HG03520 (cell line): ENCODE results near the gene ZBTB46.
A peak's percentile ranks its signal among the peaks of the same experiment; 100 is the strongest.

Source experiments
- ATAC-seq: cut with Tn5 transposase; IDR thresholded peaks from one replicate; pipeline ENCODE4 v1.9.1; 2021; ENCODE audit warnings: mild to moderate bottlenecking, moderate library complexity; ENCODE audit not compliant: unreplicated experiment

ZBTB46 gene

DNA sequence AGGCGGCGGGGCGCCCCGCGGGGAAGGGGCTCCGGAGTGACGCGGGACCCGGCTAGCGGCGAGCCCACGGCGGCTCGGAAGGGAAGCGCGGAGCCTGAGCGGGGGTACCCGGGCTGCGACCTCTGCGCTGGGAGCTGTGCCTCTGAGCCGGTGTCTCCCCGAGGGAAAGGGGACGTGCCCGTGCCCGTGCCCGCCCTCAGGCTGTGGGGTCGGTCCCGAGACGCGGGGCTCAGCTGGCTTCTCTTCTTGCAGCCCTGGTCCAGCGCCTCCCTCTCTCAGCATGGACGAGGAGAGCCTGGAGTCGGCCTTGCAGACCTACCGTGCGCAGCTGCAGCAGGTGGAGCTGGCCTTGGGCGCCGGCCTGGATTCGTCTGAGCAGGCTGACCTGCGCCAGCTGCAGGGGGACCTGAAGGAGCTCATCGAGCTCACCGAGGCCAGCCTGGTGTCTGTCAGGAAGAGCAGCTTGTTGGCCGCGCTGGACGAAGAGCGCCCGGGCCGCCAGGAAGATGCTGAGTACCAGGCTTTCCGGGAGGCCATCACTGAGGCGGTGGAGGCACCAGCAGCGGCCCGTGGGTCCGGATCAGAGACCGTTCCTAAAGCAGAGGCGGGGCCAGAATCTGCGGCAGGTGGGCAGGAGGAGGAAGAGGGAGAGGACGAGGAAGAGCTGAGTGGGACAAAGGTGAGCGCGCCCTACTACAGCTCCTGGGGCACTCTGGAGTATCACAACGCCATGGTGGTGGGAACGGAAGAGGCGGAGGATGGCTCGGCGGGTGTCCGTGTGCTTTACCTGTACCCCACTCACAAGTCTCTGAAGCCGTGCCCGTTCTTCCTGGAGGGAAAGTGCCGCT is 122.5 kb downstream of the ZBTB46 start:
- ATAC-seq = no peak

DNA sequence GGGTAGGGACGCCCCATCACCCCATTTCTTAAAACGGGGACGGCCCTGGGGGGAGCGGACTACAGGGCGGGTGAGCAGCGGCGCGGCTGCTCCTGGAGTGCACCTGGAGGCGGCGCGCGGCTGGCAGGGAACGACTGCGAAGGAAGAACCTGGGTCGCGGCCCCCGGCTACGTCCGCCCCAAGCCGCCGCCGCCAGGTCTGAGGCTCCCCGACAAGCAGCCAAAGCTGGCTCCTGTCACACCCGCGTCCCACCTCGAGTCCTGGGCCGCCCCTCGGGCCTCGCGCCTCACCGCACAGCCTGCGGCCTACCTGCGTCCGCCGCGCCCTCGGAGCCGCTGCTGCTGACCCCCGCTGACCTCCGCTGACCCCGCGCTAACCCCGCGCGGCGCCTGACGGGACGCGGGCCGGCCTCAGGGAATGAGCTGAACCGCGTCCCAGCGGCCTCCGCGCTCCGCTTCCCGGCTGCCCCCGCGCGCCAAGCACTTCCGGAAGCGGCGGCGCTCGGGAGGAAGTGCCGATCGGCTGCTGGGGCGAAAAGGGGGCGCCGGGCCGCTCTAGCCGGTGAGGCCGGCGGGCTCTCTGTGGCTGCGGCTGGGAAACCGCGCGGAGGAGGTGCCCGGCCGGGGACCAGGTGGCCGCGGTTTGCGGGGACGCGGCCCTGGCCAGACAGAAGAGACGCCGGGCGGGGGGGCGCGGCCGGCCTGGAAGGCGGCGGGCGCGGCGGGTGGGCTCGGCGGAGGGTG is 123.3 kb downstream of the ZBTB46 start, which contains the start of the genes ARFRP1 and ZGPAT:
Gene ARFRP1, minus strand, starts transcription at position 419 of the 743 bp plus-strand sequence. CDS start 885 bp downstream, outside the sequence.
Gene ZGPAT, plus strand, starts transcription at position 482 of the 743 bp plus-strand sequence. CDS start 542 bp downstream, outside the sequence.
- ATAC-seq = peak; percentile 55

DNA sequence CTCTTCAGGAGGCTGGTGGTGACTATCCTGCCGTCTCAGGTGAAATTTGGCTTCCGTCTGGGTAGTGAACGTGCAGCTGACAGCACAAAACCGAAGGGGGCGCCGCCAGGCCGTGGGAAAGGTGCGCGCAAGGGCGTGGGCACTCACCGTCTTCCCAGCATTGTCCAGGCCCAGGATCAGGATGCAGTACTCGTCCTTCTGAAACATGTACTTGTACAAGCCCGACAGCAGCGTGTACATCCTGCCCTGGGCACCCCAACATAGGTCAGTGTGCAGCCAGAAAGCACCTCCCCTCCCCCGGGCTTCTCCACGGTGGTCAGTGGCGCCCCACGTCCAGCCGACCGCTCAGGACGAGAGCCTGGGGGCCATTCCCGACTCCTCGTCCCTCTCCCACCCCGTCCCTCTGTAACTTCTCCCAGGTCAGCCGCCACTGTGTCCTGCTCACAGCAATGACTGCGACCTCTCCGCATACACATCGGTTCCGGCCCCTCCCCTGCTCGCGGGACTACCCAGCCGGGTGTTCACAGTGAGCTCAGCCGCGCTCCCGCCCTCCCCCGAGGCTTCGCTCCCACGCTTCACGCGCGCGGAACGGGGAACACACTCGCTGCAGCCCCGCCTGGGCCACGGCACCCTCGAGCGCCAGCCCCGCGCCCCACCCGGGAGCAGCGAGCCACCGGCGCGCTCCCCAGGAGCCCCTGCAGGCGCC is 124.1 kb downstream of the ZBTB46 start:
- peak; percentile 5 for ATAC-seq

DNA sequence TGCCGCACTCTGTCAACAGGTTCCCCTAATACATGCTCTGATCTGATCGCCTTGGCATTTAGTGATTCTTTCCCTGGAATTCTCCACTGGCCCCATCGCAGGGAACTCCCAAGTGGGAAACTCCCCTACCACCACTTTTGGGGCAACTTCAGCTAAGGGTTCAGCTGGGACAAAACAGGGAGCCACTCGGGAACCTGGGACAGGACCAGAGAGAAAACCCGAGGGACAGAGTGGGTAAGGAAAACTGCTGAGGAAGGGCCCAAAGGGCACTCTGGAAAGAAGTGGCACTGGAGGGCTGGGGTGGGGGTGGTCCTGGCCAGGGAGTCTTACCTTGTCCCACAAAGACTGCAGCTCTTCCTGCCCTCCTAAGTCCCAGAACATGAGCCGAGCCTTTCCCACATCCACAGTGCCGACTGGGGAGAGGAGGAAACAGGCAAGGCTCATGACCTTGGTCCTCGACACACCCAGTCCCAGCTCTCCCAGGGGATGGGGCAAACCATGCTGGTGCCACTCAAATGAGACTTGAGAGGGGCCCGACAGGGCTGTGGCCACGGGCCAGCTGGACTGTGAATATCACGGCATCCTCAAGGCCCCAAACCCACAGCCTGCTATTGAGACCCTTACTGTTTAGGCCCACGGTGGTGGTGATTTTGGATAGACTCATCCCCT is 124.9 kb downstream of the ZBTB46 start:
- ATAC-seq = no peak

DNA sequence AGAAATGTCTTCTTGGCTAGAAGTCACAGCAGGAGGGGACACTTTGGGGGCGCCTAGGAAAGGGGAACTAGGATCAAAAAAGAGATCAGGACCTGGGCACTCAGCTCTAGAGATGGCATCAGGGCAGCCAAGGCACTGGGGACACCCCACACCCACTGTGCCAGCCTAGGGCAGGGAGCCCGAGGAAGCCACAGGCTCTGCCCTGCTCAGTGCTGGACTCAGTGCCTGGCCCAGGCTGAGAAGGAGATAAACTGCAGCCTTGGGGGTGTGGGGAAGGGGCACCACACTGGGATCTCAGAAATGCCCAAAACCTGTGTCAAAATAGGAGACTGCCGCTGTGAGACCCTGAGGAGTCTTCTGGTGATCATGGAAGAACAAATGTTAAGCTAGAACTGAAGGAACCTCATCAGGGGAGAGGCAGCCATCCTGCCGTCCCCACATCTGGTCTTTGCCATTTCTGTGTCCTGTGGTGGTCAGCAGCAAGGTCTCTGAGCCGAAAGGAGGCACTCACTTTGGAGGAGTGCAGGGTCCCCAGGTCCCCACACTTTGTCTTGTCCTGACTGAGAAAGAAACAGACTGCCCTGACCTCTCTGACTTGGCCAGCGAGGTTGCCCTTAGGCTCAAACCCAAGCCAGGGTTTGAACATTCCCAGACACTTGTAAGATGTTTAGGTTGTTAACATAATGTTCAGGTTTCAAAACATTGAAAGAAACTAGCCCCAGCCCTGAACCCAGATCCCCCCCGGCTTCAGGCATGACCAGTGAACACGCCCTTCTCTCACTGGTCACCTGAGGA is 125.6 kb downstream of the ZBTB46 start:
- no peak for ATAC-seq

DNA sequence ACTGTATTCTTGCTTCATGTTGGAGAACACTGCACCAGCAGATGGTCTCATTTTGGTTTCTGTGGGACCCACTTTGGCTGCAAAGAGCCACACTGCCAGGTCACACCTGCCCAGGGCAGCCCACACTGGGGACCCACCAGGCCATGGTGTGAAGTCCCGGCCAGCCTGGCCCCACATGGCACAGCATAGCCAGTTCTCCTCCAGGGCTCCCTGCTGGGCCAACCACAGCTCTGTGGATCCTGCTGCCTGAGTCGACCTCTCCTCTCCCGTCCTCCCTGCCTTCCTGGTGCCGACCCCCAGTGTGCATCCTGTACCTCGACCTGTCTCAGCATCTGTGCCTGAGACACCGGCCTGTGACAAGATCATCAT is 126.3 kb downstream of the ZBTB46 start:
- no peak for ATAC-seq

DNA sequence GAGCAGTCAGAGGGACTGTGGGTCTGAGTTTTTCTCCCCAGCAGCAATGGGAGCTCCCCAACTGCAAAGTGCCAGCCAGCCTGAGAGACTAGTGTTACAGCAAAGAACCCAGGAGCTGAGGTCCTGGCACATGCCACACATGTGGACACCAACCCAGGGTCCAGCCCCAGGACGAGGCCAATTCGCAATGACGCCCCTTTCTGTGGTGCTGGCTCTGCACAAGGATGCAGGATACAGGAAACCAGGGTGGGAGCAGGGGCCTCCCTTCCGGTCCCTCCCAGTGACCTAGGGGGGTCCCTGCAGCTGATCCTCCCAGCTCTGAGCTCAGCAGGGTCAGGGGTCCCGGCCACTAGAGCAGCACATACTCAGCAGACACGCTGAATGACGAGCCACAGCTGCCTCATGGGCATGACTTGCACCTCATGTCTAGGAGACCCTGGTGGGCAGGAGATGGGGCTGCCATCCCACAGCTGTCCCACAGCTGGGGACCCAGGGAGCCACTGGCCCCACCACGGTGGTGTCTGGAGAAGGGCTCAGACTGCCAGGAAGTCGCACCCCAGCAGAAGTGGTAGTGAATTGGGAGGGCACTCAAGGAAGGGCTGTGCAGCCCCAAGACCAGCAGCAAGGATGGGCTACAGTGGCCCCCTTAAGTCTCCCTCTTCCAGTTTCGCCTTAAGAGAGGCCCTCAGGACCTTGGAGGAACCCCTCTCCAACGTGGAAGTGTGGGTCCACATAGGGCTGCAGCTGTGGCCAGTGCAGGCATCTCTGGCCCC is 126.9 kb downstream of the ZBTB46 start:
- no peak for ATAC-seq

DNA sequence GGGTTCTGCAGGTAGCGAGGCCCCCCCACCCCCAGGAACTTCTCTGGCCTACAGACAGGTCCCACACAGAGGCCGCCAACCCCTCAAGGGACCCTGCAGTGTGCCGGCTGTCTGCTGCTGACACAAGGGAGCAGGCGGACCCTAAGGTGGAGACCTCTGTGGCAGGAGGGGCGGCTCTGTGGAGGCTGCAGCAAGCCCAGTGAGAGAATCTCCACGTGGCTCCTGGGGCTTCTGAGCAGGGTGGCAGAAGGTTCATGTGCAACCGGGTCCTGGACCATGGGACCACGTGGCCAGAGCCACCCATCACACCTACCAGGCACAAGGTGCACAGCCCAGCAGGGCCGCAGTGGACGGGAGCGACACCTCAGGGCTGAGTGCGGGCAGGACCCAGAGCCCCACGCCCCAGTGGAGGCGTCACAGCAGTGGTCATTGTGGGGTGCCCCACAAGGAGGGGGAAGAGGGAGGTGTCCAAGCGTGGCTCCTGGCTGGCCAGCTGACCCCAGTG is 127.5 kb downstream of the ZBTB46 start:
- no peak for ATAC-seq

DNA sequence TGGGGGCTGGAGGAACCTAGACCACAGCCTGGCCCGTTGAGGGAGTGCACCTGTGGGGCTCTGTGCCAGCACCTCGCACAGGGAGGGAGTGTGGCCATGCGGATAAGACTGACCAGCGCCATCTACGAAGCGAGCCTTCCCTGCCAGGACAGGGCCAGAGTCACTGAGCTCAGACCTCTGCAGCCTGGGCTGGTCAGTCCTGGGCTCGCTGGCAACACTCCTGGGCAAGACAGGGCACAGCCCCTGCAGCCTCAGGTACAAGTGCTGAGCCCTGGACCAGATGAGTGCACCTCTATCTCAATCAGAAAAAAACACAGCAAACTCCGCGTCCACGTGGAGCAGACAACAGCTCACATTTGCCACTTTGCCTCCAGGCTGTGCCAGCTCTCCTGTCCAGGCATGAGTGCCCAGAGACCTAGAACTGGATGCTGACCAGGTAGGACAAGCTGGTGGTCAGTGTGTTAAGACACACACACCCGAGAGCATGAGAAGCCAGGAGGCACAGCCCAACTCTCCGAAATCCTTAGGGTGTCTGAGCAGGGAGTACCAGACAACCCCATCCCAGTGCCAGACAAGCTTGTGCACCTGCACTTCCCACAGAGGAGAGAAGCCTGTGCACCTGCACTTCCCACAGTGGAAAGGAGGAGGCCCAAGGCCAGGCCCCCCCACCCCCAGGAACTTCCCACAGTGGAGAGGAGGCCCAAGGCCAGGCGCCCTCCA is 128.2 kb downstream of the ZBTB46 start:
- ATAC-seq = no peak

DNA sequence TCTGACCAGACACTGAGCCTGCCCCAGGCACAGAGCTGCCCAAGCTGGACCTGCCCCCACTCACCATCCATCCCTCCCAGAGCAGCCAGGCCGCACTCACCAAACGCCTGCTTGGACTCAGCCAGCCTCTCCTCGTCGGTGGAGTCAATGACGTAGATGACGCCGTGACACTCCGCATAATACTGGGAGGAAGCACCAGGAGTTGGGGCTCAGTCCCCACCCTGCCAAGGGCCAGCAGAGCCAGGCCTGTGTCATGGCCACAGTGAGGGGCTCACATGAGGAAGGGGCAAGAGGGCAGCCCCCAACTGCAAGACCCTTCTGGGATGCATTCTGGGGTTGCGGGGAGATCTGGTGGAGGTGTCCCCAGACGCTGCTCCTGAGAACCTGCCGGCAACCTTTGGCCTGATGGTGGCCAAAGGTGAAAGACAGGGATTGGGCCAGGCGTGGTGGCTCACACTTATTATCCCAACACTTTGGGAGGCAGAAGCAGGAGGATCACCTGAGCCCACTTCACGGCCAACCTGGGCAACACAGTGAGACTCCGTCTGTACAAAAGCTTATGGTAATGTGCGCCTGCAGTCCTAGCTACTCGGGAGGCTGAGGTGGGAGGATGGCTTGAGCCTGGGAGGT is 128.9 kb downstream of the ZBTB46 start:
- no peak for ATAC-seq

DNA sequence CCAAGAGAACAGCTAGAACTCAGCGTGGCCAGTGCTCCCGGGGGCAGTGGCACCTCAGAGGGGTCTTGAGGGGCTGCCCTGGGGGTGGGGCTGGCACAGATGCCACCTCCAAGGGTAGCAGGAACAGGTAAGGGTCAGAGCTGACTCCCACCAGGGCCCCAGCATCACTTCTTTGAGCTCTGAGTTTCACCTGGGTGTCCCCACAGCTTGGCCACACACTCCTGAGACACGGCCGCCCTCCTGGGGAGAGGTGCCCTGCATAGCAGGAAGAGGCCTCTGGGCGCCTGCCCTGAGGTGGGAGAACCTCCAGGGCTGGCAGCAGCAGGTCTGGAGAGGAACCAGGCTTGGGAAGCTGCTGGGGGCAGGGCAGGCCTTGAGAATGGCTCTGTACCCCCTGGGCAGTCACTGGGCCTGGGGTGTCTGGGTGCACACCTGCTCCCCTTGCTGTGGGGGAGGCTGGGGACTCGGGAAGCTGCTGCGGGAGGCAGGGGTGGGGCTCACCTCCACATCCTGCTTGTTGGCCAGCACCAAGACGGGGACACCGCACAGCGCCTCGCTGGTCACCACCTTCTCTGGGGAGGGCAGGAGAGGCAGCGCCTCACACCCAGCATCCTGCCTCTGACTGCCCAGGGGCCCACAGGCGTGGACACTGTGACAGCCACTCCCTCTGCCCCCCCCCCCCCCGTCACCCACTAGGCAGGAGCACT is 129.6 kb downstream of the ZBTB46 start:
- no peak for ATAC-seq

DNA sequence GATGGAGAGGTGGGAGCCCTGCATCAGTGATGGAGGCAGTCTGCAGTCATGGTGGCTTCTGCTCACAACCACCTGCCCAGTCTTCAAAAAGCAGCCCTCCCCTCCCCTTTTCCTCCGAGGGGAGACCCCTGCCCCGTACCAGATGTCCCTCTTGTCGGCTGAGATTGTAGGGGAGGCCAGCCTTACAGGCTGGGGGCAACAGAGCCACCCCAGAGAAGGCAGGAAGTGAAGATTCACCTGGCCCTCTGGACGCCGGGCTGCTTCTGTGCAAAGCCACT is 130.1 kb downstream of the ZBTB46 start:
- no peak for ATAC-seq

DNA sequence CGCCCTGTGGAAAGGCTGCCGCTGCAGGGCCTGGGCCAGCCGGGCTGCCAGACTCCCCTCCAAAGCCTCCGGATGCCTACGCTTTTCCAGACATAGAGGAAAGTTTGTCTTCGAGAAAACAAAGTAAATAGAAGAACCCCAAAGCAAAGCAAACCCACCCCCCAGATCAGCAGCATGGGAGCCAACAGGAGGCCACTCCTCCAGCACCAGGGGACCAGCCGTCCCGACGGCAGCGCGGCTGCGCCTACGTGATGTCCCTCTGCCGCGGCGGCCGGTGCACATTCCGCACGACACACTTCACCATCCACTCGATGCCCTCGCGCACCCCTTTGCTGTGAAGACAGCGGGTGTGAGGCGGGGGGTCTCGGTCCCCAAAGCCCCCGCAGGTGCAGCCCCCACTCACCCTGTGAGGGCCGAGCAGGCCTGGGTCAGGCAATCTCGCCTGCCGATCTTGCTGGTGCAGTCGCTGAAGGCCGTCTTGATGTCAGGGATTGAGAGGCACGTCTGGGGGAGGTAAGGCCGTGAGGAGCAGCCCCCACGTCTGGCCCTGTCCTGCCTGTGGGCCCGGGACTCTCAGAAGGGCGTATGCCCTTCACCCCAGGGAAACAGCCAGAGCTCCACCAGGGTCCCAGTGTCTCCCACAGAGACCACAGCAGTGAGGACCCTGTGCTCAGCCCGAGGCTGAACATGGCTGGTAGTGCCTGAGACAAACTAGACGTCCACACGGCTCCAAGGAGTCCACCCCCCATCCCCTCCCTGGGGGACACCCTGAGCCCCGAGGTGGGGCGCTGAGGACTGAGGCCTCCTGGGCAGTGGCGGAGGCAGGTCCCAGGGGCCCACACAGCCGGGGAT is 130.6 kb downstream of the ZBTB46 start:
- ATAC-seq = no peak

DNA sequence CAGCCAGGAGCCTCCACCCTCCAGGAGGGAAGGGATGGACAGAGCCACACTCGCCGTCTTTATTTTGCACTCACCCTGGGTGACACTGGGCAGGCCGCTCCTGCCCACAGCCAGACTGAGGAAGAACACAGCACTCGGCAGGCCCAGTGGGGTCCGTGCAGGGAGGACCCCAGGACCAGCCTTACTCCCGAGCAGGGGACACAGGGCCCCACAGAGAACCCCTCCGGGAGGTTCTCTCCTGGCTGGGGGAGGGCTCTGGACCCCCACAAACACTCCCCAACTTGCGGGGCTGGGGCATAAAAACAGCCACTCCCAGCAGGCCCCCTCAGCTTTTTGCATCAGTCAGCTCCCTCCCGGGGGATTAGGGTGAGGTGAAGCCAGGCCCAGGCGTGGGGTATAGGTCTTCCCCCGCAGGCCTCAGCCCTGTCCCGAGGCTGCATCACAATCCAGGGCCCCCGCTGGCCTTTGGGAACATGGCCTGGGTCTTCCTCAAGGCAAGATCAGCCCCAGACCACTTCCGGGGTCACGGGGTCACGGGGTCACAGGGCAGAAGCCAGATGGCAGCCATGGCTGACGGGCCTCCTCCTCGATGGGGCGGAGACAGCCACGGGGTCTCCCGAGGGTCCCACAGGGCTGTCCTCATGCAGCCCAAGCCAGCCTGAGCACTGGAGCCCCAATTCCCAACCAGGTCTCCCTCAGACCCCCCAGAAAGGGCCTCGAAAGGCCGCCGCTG is 131.4 kb downstream of the ZBTB46 start:
- no peak for ATAC-seq

DNA sequence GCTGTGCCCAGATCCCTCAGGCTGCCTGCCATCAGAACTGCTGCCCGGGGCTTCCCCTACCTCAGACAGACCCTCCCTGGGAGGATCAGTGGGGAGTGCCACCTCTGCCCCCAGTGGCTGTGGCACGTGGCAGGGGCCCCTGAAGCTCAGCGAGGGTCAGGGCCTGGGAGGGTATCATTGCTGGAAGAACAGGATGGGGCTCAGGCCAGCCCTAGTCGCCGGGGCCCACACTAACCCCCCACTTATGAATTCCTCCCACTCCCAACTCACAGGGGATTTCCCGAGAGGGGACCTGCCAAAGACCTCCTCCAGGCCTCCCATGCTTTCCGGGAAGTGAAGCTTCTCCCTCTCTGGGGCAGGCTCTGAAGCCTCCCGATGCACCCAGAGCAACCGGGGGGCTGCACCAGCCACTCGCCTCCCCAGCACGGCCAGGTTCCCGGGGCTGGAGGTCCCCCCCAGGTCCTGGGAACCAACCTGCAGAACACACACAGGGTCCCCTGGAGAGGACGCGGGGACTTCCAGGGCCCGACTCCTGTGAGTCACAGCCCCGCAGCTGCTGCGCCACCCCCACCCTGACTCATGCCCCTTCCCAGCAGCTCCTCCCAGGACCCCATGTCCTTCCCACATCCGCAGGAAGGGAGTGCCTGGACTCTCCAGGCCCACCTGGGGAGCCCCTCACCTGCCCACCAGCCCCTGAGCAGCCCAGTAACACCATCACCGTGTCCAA is 132.2 kb downstream of the ZBTB46 start:
- ATAC-seq = no peak
